ENCODE measurements around the gene FOXP1. TPM values are rescaled to one million over a fixed set of nuclear protein-coding genes. Genes with fewer than 3 reads are reported as not detected.

FOXP1 gene
- total RNA-seq, 1 experiment from 2014 or later: 2.9 TPM

DNA sequence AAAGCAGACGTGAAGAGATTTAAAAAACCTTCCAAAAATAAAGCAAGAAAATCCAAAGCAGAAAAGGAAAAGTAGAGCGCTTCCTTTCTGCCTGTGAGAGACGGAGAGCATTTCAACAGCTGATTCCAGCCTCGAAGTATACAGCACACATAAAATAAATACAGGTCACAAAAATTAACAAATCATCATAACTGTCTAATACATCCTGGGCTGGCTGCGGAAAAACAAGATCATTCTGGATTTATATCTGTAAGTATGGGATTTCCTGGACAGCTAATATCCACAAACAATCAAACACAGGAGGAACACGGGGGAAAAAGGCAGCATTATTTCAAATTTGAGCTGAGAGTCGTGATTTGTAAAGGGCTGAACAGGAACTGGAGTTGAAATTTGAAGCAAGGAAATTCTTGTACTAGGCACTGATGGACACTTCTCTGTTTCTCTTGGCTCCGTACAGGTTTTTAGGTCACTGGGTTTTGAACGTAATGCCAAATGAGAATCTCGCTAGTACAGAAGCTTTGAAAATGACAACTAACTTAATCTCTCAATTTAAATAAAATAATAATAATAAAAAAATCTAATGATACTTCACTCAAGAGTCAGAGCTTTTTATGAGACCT lies 577.7 kb downstream of the FOXP1 start:
- H3K36me3 ChIP-seq (ENCODE audit: control insufficient read depth, insufficient read depth, low read length): no peaks in the 10 kb centered on the region
- no peak for DNase-seq (ENCODE audit: low read depth, low spot score)
- in situ Hi-C loops (cut with HindIII; ENCODE audit: low pct_unique_long_range_greater_than_20kb, low sequenced_read_pairs): no loop called here
- ATAC-seq: no peak
- no TSS peak for BruUV-seq (replicated peaks)
- no peaks in the 10 kb centered on the region for H3K27me3 ChIP-seq (ENCODE audit: control insufficient read depth, insufficient read depth, low read length)
- intact Hi-C loops (cut with micrococcal nuclease; ENCODE audit: unreplicated experiment): loop anchor here (5.0 kb wide), 1 partner anchor 581 kb away; no protein-coding TSS in a partner anchor
- no peak overlapping the region for H3K4me3 ChIP-seq (ENCODE audit: low read depth in 2 of 2, low read length in 2 of 2)
- ChIA-PET POLR2A (no interaction called here), CTCF (no interaction called here)
- no peaks in the 10 kb centered on the region for H3K9me3 ChIP-seq (ENCODE audit: control insufficient read depth, insufficient read depth, low read depth, low read length)
- TF ChIP-seq TCF7L2 (IDR thresholded peaks at IDR 0.05; ENCODE audit: low read depth, low read length) (no peak), SIN3A (IDR thresholded peaks at IDR 0.05; ENCODE audit: borderline replicate concordance, insufficient read depth, low read depth, low read length) (no peak), POLR2AphosphoS5 (IDR thresholded peaks at IDR 0.05; ENCODE audit: low read depth, low read length) (no peak), CTCF (IDR thresholded peaks at IDR 0.05) (no peak)
- TF ChIP-seq, protein P1, sequence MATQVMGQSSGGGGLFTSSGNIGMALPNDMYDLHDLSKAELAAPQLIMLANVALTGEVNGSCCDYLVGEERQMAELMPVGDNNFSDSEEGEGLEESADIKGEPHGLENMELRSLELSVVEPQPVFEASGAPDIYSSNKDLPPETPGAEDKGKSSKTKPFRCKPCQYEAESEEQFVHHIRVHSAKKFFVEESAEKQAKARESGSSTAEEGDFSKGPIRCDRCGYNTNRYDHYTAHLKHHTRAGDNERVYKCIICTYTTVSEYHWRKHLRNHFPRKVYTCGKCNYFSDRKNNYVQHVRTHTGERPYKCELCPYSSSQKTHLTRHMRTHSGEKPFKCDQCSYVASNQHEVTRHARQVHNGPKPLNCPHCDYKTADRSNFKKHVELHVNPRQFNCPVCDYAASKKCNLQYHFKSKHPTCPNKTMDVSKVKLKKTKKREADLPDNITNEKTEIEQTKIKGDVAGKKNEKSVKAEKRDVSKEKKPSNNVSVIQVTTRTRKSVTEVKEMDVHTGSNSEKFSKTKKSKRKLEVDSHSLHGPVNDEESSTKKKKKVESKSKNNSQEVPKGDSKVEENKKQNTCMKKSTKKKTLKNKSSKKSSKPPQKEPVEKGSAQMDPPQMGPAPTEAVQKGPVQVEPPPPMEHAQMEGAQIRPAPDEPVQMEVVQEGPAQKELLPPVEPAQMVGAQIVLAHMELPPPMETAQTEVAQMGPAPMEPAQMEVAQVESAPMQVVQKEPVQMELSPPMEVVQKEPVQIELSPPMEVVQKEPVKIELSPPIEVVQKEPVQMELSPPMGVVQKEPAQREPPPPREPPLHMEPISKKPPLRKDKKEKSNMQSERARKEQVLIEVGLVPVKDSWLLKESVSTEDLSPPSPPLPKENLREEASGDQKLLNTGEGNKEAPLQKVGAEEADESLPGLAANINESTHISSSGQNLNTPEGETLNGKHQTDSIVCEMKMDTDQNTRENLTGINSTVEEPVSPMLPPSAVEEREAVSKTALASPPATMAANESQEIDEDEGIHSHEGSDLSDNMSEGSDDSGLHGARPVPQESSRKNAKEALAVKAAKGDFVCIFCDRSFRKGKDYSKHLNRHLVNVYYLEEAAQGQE (IDR thresholded peaks at IDR 0.05; ENCODE audit: insufficient read depth in 1 of 2, low read depth in 2 of 2, low read length in 1 of 2): no peak
- no peak overlapping the region for H3K27ac ChIP-seq (ENCODE audit: low read length)
- no peaks in the 10 kb centered on the region for H3K4me1 ChIP-seq (ENCODE audit: control insufficient read depth, insufficient read depth, low read length)

DNA sequence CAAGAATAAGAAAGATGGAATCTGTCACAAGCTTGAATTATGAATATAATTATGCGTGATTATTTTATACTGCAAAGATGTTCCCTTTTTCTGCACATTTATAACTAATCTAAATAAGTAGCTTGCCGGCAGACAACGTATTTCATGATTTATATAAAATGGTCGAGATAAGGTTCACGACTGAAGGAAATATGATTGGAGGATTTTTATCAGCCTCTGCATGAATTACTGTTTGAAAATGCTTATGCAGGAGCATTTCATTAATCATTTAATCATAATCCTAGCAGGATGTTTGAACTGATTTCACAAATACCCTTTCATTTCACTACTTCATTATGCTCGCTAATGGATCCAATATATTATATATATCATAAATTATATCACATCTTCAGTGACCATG lies 580.0 kb downstream of the FOXP1 start:
- BruUV-seq (replicated peaks): no TSS peak
- no peak for ATAC-seq
- CTCF ChIA-PET: no interaction called here

More for the DNA sequence above, 580.0 kb downstream of the FOXP1 start:
- DNase-seq (ENCODE audit: low read depth, low spot score): no peak
- H3K27me3 ChIP-seq (ENCODE audit: control insufficient read depth, insufficient read depth, low read length): no peaks in the 10 kb centered on the region
- H3K36me3 ChIP-seq (ENCODE audit: control insufficient read depth, insufficient read depth, low read length): no peaks in the 10 kb centered on the region
- H3K4me1 ChIP-seq (ENCODE audit: control insufficient read depth, insufficient read depth, low read length): no peaks in the 10 kb centered on the region
- POLR2A ChIA-PET: no interaction called here
- in situ Hi-C loops (cut with HindIII; ENCODE audit: low pct_unique_long_range_greater_than_20kb, low sequenced_read_pairs): no loop called here
- H3K9me3 ChIP-seq (ENCODE audit: control insufficient read depth, insufficient read depth, low read depth, low read length): no peaks in the 10 kb centered on the region
- H3K4me3 ChIP-seq (ENCODE audit: low read depth in 2 of 2, low read length in 2 of 2): no peak overlapping the region
- no peak overlapping the region for H3K27ac ChIP-seq (ENCODE audit: low read length)
- TF ChIP-seq SIN3A (IDR thresholded peaks at IDR 0.05; ENCODE audit: borderline replicate concordance, insufficient read depth, low read depth, low read length): no peak
- TF ChIP-seq, protein P1 (IDR thresholded peaks at IDR 0.05; ENCODE audit: insufficient read depth in 1 of 2, low read depth in 2 of 2, low read length in 1 of 2): no peak
- TF ChIP-seq POLR2AphosphoS5 (IDR thresholded peaks at IDR 0.05; ENCODE audit: low read depth, low read length): no peak
- no peak for TF ChIP-seq TCF7L2 (IDR thresholded peaks at IDR 0.05; ENCODE audit: low read depth, low read length)
- no peak for TF ChIP-seq CTCF (IDR thresholded peaks at IDR 0.05)
- intact Hi-C loops (cut with micrococcal nuclease; ENCODE audit: unreplicated experiment): no loop called here

Data from Panc1 (cell line).